8988T (cell line): ENCODE measurements around the gene RPS29.

Experiments used
- DNase-seq: peaks from one replicate; pipeline ENCODE4 v3.0.0; 2011

Gene RPS29

DNA sequence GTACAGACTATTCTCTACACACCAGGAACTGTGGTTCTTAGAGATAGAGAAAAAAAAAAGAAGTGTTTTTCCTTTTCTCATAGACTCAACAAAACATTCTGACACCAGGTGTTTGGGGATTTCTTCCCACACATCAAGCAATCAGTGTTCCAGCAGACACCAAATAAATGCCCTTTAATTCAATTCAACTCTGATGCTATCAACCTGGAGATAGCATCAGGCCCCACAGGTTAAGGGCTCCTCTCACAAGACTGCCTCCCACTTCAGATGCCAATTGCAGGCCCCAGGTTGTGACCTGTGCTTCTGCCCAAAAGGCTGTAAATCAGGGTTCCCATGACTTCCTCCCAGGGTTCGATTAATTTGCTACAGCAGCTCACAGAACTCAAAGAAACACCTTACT is 36.7 kb downstream of the RPS29 start:
- no peak for DNase-seq

DNA sequence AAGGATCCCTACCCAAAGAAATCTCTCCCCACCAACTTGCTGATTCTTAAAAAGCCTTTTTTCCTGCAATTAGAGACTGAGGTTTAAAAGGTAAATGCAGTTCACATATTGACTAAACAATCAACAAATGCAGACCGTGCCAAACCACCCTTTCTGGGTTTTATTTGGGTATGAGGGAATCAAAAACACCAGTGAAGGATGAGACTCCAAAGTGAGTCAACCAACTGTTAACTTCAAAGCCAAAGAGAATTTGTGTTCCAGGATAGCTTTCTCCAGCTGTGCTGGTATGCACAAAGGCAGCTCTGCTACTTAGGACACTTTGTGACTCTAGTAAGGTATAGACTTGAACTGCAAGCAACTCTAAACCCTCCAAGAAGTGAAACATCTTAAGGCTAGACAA is 39.4 kb downstream of the RPS29 start:
- no peak for DNase-seq

DNA sequence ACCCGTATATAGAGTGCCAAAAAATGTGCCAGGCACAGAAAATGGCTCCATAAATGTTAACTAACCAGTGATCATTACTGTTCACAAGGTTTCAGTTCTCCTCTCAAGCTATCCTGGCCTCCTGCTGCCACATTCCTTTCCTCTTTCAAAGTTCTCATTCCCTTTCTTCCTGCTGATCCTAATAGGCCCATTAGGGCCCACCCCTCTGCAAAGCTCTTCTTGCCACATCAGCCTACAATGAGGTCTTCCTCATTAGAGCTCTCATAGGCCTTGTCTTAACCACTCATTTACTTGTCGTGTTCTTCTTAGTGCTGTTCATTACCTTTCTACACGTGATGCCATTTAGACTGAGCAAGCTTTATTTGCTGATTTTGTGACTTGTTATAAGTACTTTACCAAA is 40.5 kb downstream of the RPS29 start:
- no peak for DNase-seq

DNA sequence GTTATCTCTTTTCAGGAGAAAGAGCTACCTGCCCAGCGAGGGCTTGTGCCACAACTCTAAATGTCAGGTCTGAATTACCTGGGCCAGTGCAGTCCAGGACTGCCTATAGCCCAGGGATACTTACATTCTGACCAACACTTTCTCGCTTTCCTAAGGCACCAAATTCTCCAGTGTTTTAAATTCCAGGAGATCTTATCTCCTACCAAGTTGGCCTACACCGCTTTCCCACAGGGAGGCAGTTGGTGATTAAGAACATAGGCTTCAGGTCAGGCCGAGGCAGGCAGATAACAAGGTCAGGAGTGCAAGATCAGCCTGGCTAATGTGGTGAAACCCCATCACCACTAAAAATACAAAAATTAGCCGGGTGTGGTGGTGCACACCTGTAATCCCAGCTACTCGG is 41.1 kb downstream of the RPS29 start:
- no peak for DNase-seq

DNA sequence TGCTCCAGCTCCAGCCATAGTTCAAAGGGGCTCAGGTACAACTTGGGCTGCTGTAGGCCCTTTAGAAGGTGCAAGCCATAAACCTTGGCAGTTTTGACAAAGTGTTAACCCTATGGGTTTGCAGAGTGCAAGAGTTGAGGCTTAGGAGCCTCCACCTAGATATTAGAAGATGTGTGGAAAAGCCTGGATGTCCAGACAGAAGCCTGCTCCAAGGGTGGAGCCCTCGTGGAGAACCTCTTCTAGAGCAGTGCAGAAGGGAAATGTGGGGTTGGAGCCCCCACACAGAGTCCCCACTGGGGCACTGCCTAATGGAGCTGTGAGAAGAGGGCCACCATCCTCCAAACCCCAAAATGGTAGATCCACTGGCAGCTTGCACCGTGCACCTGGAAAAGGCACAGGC is 45.1 kb downstream of the RPS29 start:
- no peak for DNase-seq

DNA sequence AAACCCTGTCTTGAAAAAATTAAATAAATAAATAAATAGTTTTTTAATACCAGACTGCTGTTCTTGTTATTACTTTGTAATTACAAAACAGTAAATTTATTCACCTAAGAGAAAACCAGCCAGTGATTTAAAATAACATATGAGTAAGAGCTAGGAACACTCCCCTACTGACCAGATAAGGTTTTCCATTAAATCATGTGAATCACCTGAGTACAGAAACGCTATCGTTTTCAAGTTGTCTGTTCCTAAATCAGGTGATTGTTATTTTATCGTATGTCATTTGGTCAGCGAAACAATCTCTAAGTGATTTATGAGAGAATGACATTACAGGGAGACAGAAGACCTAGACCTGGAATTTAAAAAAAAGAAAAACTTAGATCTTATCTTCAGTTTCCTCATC is 47.3 kb downstream of the RPS29 start:
- DNase-seq: no peak
